GM21528 (cell line): Measurements from ENCODE around the gene ZNF786.
"Not testable (repeated sequence)": the region's sequence is repeated elsewhere in the genome, so short reads cannot be mapped to it uniquely, and the experiment has no call there.

Experiments
- ATAC-seq: cut with Tn5 transposase; IDR thresholded peaks from one replicate; pipeline ENCODE4 v1.9.1; 2021; ENCODE audit warnings: mild to moderate bottlenecking, moderate library complexity; ENCODE audit not compliant: unreplicated experiment, low FRiP score

ZNF786 gene

DNA sequence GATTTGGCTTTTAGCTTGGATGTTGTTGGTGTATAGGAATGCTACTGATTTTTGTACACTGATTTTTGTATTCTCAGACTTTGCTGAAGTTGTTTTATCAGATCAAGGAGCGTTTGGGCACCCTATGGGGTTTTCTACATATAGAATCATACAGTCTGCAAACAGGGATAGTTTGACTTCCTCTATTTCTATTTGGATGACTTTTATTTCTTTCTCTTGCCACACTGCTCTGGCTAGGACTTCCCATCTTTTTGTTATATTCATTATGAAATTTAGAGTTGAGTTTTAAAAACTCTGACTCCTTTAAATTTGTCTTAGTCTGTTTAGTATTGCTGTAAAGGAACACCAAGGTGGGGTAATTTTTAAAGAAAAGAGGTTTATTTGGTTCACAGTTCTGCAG, 4.7 kb downstream of the ZNF786 start:
- ATAC-seq, result no peak

DNA sequence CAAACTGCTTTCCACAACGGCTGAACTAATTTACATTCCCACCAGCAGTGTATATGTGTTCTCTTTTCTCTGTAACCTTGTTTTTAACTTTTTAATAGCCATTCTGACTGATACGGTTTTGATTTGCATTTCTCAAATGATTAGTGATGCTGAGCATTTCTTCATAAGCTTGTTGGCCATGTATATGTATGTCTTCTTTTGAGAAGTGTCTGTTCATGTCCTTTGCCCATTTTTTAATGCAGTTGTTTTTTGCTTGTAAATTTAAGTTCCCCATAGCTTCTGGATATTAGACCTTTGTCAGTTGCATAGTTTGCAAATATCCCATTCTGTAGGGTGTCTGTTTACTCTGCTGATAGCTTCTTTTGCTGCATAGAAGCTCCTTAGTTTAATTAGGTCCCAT, 6.1 kb downstream of the ZNF786 start:
- no peak for ATAC-seq

DNA sequence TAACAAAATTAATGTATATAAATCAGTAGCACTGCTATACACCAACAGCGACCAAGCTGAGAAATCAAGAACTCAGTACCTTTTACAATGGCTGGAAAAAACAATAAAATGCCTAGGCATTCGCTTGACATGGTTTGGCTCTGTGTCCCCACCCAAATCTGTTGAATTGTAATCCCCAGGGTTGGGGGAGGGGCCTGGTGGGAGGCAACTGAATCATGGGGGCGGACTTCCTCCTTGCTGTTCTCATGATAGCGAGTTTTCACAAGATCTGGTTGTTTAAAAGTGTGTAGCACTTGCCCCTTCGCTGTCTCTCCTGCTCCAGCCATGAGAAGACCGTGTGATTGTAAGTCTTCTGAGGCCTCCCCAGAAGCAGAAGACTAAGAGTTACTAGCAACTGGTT, 8.6 kb downstream of the ZNF786 start:
- ATAC-seq, result no peak

DNA sequence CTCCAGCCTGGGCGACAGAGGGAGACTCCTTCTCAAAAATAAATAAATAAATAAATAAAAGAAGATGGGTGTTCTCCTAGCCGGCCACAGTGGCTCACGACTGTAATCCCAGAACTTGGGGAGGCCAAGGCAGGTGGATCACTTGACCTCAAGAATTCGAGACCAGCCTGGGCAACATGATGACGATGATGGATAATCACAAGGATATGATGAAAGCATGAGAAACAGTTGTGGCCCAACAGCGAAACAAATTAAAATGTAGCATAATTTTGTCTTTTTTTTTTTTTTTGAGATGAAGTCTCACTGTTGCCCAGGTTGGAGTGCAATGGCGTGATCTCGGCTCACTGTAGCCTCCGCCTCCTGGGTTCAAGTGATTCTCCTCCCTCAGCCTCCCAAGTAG, 12.9 kb downstream of the ZNF786 start:
- no peak for ATAC-seq

DNA sequence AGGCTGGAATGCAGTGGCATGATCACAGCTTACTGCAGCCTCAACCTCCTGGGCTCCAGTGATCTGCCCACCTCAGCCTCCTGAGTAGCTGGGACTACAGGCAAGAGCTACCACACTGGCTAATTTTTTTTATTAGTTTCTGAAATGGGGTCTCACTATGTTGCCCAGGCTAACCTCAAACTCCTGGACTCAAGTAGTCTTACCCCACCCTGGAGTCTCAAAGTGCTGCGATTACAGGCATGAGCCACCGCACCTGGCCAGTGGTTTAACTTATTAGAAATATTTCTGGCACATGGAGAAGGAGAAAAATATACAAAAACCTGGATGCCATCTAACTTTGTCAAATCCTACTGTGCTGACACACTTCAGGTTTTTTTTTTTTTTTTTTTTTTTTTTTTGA, 15.2 kb downstream of the ZNF786 start:
- ATAC-seq, result no peak

- no peak for ATAC-seq
Measured at GRCh38 chr7:149074116-149074885, 16.2 kb downstream of the ZNF786 start.

DNA sequence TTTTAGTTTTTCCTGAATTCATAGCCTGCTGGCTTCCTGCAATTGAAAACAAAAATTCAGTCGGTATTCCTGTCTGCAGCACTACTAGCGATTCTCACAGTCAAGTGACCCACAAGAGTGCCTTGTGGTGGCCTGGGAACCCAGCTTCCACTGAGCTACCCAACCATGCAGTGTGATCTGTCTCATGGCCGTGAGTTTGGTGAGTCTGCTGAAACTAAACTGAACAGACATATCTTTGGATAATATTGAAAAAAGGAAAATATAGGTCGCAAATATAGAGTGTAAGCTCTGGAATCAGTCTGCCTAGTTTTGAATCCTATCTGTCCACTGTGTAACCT, 18.1 kb downstream of the ZNF786 start:
- no peak for ATAC-seq

DNA sequence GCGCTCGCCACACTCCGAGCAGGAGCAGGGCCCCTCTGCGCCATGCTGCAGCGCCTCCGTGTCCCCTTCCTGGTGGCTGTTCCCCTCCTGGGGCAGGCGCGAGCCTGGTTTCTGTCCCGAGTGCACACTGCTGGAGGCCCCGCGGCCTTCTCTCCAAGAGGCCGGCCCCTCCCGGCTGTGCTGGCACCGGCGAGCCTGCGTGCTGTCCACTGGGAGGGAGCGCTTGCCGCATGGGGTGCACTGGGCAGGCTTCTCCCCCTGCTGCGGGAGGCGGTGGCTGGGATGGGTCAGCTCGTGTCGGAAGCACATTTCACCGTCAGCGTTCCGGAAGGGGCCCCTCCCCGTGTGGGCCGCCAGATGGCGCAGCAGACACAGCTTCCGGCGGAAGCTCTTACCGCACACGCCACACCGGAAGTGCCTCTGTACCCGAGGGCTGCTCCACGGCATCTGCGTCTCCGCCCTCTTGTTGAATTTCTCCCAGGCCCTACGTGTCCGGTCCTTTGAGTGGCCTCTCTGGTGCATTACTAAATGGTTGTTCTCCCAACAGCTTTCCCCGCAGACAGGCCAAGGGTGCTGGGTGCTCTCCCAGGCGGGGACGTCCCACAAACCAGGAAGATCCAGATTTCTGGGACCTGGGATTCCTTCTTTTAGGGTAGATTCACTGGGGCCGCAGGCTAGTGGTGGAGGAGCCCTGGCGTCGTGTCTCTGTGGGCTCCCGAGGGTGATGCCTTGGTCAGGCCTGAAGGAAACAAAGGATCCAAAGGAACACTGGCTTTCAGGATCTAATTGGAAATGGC, 18.7 kb downstream of the ZNF786 start:
- ATAC-seq, result no peak

DNA sequence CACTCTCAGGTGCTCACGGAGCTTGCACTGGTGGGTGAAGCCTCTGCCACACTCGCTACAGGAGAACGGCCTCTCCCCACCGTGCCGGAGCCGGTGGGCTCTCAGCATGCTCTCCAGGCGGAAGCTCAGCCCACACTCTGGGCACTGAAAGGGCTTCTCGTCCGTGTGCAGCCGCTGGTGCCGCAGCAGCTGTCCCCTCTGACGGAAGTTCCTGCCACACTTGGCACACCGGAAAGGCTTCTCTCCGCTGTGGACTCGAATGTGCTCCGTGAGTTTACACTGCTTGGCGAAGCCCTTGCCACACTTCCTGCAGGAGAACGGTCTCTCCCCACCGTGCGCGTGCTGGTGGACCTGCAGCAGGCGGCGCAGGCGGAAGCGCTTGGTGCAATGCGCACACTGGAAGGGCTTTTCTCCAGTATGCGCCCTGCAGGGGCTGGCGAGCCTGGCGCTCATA, 19.3 kb downstream of the ZNF786 start:
- no peak for ATAC-seq

- no peak for ATAC-seq
Measured at GRCh38 chr7:149070372-149071125, 20.0 kb downstream of the ZNF786 start.

DNA sequence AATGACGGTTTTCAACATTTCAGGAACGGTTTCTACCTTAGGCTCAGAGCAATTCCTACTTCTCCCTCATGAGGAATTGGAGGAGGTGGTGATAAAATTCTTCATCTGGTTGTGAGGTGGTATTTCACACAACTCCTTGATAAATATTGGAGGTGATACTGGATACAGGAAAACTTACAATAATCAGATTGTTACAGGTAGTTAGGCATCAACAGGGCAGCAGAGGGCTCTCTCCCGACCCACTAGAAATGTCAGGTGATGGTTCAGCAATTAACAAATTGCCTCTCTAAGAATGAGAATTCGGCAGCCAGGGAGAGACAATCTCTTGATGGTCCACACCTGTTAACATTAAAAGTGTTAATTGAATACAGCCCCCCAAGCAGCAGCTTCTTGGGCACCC, 22.6 kb downstream of the ZNF786 start:
- no peak for ATAC-seq

GRCh38 chr7:149063476-149063875, 27.0 kb downstream of the ZNF786 start:
- no peak for ATAC-seq

DNA sequence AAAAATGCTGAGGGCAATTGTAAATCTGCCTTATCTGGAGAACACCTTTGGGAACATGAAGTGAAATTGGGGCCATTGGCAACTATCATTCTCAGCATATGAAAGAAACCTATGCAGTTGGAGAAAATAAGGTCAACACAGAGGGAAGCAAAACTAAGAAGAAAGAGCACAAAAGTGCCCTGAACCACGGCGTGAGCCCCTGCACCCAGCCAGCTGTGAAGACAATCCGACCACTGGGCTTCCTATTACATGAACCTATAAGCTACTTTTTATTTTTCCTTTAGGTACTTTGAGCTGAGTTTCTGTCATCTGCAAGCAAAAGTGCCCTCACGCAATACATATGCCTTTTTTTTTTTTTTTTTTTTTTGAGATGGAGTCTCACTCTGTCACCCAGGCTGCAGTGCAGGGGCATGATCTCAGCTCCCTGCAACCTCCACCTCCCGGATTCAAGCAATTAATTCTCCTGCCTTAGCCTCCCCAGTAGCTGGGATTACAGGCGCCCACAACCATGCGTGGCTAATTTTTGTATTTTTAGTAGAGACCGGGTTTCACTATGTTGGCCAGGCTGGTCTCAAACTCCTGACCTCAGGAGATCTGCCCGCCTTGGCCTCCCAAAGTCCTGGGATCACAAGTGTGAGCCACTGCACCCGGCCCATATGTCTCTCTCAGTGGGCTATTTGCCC, 28.2 kb downstream of the ZNF786 start:
- ATAC-seq, result not testable (repeated sequence)

DNA sequence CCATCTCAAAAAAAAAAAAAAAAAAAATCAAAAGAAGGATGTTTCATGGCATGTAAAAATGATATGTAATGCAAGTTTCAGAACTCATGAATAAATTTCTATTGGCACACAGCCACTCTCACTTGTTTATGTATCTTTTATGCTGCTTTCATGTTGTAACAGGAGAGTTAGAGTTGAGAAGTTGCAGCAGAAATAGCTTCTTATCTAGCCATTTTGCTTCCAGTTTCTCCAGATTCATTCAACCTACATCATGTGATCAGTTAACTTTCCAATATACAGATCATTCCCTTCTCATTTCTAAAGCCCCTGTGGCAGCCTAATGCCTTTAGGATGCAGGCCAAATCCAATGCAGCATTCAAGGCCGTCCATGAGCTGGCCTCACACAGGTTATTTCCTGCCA, 30.4 kb downstream of the ZNF786 start:
- ATAC-seq, result no peak

DNA sequence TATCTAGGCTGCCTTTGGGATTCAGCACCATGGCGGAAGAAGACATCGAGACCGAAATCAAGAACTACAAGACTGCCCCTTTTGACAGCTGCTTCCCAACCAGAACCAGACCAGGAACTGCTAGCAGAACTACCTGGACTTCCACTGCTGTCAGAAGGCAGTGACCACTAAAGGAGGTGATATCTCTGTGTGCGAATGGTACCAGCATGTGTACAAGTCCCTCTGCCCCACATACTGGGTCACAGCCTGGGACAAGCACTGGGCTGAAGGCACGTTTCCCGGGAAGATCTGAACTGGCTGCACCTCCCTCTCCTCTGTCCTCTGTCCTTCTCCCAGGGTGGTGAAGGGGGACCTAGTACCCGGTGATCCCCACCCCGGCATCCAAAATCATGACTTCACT, 36.6 kb downstream of the ZNF786 start:
- ATAC-seq, result no peak

DNA sequence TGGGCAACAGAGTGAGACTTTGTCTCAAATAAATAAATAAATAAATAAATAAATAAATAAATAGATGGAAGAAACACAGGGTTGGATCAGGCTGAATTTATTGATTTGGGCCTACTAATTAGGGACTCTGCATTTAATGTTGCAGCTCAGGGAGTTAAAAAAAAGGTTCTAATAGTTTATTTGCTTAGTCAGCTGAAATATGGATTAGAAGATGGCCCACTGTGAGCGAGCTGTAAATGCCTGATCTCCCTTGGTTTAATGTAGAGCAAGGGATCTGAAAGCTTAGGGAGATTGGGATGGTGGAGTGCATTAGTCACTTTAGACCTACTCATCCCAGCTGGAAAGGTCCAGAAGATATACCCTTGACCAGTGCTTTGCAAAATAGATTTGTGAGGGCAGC, 37.1 kb downstream of the ZNF786 start:
- no peak for ATAC-seq

GRCh38 chr7:149050941-149051340, 39.6 kb downstream of the ZNF786 start:
- no peak for ATAC-seq

GRCh38 chr7:149048805-149049204, 41.7 kb downstream of the ZNF786 start:
- no peak for ATAC-seq

DNA sequence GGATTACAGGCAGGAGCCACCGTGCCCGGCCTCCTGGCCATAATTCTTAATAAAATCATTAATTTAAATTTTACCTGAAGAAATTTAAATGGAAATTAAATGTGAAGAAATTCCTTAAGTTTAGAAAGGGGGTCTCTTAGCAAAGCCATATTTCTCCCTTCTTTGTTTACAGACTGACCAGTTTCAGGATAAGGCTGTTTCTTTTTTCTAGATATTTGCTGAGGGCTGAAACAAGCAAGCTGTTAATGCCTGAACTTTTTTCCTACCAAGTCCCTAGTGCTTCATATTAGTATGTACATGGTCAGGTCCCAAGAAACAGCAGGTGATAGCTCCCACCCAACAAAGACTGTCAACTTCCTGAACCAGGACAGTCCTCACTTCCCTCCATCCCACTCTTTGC, 44.1 kb downstream of the ZNF786 start:
- ATAC-seq, result no peak

- no peak for ATAC-seq
Measured at GRCh38 chr7:149043936-149044335, 46.6 kb downstream of the ZNF786 start.

GRCh38 chr7:149041350-149041749, 49.2 kb downstream of the ZNF786 start:
- no peak for ATAC-seq
